GM23248 (cell line): ENCODE results near the gene SYTL3.

Experiments used
- EZH2 ChIP-seq: fragments of 200-600 bp; sonication (generic); IDR thresholded peaks from 2 replicates; pipeline ENCODE4 v1.6.1; 2018; ENCODE audit warnings: antibody characterized with exemption, mild to moderate bottlenecking; ENCODE audit not compliant: insufficient read depth, poor library complexity, severe bottlenecking
- EZH2phosphoT487 ChIP-seq: fragments of 200-600 bp; sonication (generic); IDR thresholded peaks from 2 replicates; pipeline ENCODE4 v1.6.1; 2018; ENCODE audit warnings: antibody characterized with exemption, moderate library complexity, mild to moderate bottlenecking, low read depth; ENCODE audit not compliant: insufficient read depth

DNA sequence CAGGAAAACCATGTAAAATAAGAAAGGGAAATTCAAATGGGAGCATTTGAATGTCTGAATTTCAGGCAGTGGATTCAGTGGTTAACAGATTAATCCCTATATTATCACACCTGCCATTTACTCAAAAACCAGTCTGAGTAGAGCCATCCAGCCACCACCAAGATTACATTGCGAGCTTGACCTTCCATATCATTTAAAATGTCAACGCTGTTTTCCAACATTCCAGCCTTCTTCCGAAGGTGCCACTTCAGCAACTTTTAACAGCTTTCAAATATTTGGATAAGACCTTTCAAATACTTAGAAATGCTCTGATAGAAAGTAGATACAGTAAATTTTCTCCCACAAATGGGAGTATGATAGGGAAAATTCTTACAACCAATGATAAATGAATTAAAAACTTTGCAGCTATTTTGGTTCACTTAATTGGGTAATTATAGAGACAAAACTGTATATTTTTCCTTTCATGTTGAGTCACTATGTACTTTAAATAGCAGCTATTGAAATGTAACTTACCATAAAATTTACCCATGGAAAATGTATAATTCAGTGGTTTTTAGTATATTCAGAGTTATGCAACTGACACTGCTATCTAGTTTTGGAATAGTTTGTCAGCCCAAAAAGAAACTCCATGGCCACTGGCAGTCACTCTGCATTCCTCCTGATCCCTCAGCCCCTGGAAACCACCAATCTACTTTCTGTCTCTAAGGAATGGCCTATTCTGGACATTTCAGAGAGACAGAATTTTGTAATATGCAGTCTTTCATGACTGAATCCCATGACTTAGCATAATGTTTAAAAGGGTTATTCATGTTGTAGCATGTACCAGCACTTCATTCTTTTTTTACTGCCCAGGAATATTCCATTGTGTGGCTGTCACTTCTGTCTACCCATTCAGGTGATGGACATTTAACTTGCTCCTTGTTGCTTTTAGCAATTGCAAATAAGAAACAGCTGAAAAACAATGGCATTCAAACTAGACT is 147.8 kb downstream of the SYTL3 start:
- TF ChIP-seq EZH2 (no peak), EZH2phosphoT487 (no peak)
